Esophagus muscularis mucosa (tissue), 2 donors: ENCODE results near the gene TBC1D5.

Experiments used
- EP300 ChIP-seq: sonication (generic); formaldehyde crosslinking; IDR thresholded peaks from one replicate; pipeline ENCODE4 v1.6.1; 2017; ENCODE audit warnings: antibody characterized with exemption
- POLR2A ChIP-seq: fragments of 450-650 bp; IDR thresholded peaks from one replicate; pipeline ENCODE4 v1.6.1; 2017; ENCODE audit warnings: antibody characterized with exemption, moderate library complexity, mild to moderate bottlenecking, low read depth

DNA sequence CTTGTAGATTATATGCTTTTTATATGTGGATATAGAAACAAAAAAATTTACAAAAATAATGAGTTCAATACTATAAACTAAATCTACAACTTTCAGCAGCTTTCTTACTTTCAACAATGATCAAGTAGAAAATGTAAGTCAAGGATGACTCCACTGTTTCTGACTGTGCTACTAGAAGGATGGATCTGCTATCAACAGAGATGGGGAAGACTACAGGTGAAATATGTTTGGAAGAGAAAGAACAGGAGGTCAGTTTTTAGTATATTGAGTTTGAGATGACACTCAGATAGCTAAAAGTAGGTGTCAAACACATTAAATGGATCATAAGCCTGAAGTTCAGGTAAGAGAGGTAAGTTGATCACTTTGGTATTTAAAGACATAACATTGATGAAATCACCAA lies 107.5 kb downstream of the TBC1D5 start:
- TF ChIP-seq POLR2A (no peak), EP300 (no peak)
